Tibial nerve (tissue), 4 donors: ENCODE measurements around the gene ECSIT. TPM values are rescaled to one million over a fixed set of nuclear protein-coding genes. Genes with fewer than 3 reads are reported as not detected.
A peak's percentile ranks its signal among the peaks of the same experiment; 100 is the strongest.
"Not testable (repeated sequence)": the region's sequence is repeated elsewhere in the genome, so short reads cannot be mapped to it uniquely, and the experiment has no call there.

Experiments used
- DNase-seq, 2 donors: peaks; one replicate each; pipeline ENCODE4 v3.0.0-alpha.2; 2019; ENCODE audit warnings: low spot score in 2 of 2
- H3K27ac ChIP-seq, 4 donors: fragments of 200-600 bp; sonication (generic) in 3 of 4; one replicate each; pipeline ENCODE4 v1.5.1; 2017 to 2019; ENCODE audit warnings: mild to moderate bottlenecking in 1 of 4
- H3K27me3 ChIP-seq, 2 donors: fragments of 200-600 bp; sonication (generic) in 1 of 2; one replicate each; pipeline versions ENCODE4 v1.5.1 to v1.6.0; 2017 to 2019
- H3K36me3 ChIP-seq, 3 donors: fragments of 200-600 bp; sonication (generic); one replicate each; pipeline ENCODE4 v1.5.1; 2018 to 2019
- H3K4me1 ChIP-seq, 4 donors: fragments of 200-600 bp; sonication (generic) in 3 of 4; one replicate each; pipeline ENCODE4 v1.5.1; 2017 to 2019
- H3K4me3 ChIP-seq, 4 donors: fragments of 200-600 bp; sonication (generic) in 3 of 4; one replicate each; pipeline ENCODE4 v1.5.1; 2017 to 2019; ENCODE audit warnings: mild to moderate bottlenecking in 1 of 4, moderate library complexity in 1 of 4
- H3K9me3 ChIP-seq, 4 donors: fragments of 200-600 bp; sonication (generic) in 3 of 4; one replicate each; pipeline ENCODE4 v1.5.1; 2017 to 2019
- CTCF ChIP-seq, 5 experiments: fragments of 200-600 bp in 3 of 5; fragments of 450-650 bp in 2 of 5; sonication (generic) in 3 of 5; IDR thresholded peaks; one replicate each; pipeline ENCODE4 v1.5.1; 2016 to 2019; ENCODE audit warnings: antibody characterized with exemption in 5 of 5, mild to moderate bottlenecking in 3 of 5, moderate library complexity in 2 of 5
- EP300 ChIP-seq, 2 donors: sonication (generic); formaldehyde crosslinking; IDR thresholded peaks; one replicate each; pipeline ENCODE4 v1.6.1; 2017; ENCODE audit warnings: antibody characterized with exemption in 2 of 2, mild to moderate bottlenecking in 1 of 2
- POLR2A ChIP-seq, 2 donors: fragments of 450-650 bp; IDR thresholded peaks; one replicate each; pipeline ENCODE4 v1.6.1; 2017; ENCODE audit warnings: antibody characterized with exemption in 2 of 2, mild to moderate bottlenecking in 2 of 2, moderate library complexity in 2 of 2
- whole genome bisulfite sequencing, 2 donors: methylation state at CpG; one replicate each; pipeline ENCODE4 v1.1.5; 2018; 5-methylcytosine and 5-hydroxymethylcytosine counted together
- total RNA-seq, 4 donors: library from RNA; depleted of rRNA; stranded (reverse); fragments of >200 nt; gene quantifications; one replicate each; pipeline ENCODE4 v1.1.0, GENCODE V29; 2016

ECSIT gene
- total RNA-seq, 4 donors from 2014 or later = 45.2 to 81.6 (median 58.4) TPM

GRCh38 chr19:11479898-11480714, 48.8 kb downstream of the ECSIT start:
- no peak for DNase-seq
- no peak for TF ChIP-seq CTCF (IDR thresholded peaks at IDR 0.05)
- TF ChIP-seq EP300 (IDR thresholded peaks at IDR 0.05) = no peak
- TF ChIP-seq POLR2A (IDR thresholded peaks at IDR 0.05) = no peak
- Histone ChIP-seq H3K4me1 (peaks cover 0 to 47% (median 22%) of the 10 kb centered on the region in 4 donors), H3K27me3 (peaks cover 0 to 61% of the 10 kb centered on the region in 2 donors), H3K27ac (no peak overlapping the region), H3K36me3 (peaks cover 0 to 21% (median 6%) of the 10 kb centered on the region in 3 donors), H3K9me3 (peaks cover 0 to 5% (median 0%) of the 10 kb centered on the region in 4 donors), H3K4me3 (peak overlapping the region in 1 of 4 donors; percentile 22)
- 6 to 8% methylated on average over 36 to 43 of the region's 86 CpGs for WGBS, 2 donors

GRCh38 chr19:11479090-11479897, 49.6 kb downstream of the ECSIT start:
- H3K27ac ChIP-seq = no peak overlapping the region
- TF ChIP-seq EP300 (IDR thresholded peaks at IDR 0.05) (no peak), POLR2A (IDR thresholded peaks at IDR 0.05) (no peak), CTCF (IDR thresholded peaks at IDR 0.05) (no peak)
- H3K9me3 ChIP-seq = peaks cover 0 to 5% (median 0%) of the 10 kb centered on the region in 4 donors
- peaks cover 0 to 13% (median 6%) of the 10 kb centered on the region in 3 donors for H3K36me3 ChIP-seq
- no peak for DNase-seq
- WGBS, 2 donors = 22 to 34% methylated on average over 28 to 42 of the region's 62 CpGs
- peaks cover 0 to 53% of the 10 kb centered on the region in 2 donors for H3K27me3 ChIP-seq
- peak overlapping the region in 1 of 4 donors; percentile 22 for H3K4me3 ChIP-seq
- peaks cover 0 to 47% (median 22%) of the 10 kb centered on the region in 4 donors for H3K4me1 ChIP-seq

- H3K36me3 ChIP-seq = peaks cover 0 to 4% (median under 1%) of the 10 kb centered on the region in 3 donors
- DNase-seq = no peak
Observed at GRCh38 chr19:11478167-11479089, 50.5 kb downstream of the ECSIT start.

GRCh38 chr19:11475861-11476260, 53.1 kb downstream of the ECSIT start:
- Histone ChIP-seq H3K27me3 (peaks cover 0 to 27% of the 10 kb centered on the region in 2 donors), H3K4me3 (no peak overlapping the region), H3K27ac (no peak overlapping the region), H3K9me3 (peaks cover 0 to 5% (median 0%) of the 10 kb centered on the region in 4 donors), H3K4me1 (peaks cover 0 to 22% (median 9%) of the 10 kb centered on the region in 4 donors), H3K36me3 (no peaks in the 10 kb centered on the region)
- DNase-seq = no peak
- WGBS, 2 donors = 73 to 77% methylated on average over 7 to 8 of the region's 8 CpGs
- TF ChIP-seq POLR2A (IDR thresholded peaks at IDR 0.05) = no peak
- no peak for TF ChIP-seq EP300 (IDR thresholded peaks at IDR 0.05)
- TF ChIP-seq CTCF (IDR thresholded peaks at IDR 0.05) = no peak

More at GRCh38 chr19:11478167-11479089, 50.5 kb downstream of the ECSIT start:
- WGBS, 2 donors = 56 to 63% methylated on average over 19 of the region's 19 CpGs
- Histone ChIP-seq H3K4me3 (no peak overlapping the region), H3K27me3 (peaks cover 0 to 44% of the 10 kb centered on the region in 2 donors), H3K9me3 (peaks cover 0 to 5% (median 0%) of the 10 kb centered on the region in 4 donors), H3K27ac (no peak overlapping the region), H3K4me1 (peaks cover 0 to 47% (median 22%) of the 10 kb centered on the region in 4 donors)
- TF ChIP-seq EP300 (IDR thresholded peaks at IDR 0.05) (no peak), CTCF (IDR thresholded peaks at IDR 0.05) (no peak), POLR2A (IDR thresholded peaks at IDR 0.05) (no peak)

GRCh38 chr19:11475343-11475742, 53.6 kb downstream of the ECSIT start:
- not testable (repeated sequence) for H3K9me3 ChIP-seq, H3K4me3 ChIP-seq, H3K27ac ChIP-seq, DNase-seq, H3K36me3 ChIP-seq
- peaks cover 0 to 17% (median 7%) of the 10 kb centered on the region in 4 donors for H3K4me1 ChIP-seq
- WGBS, 2 donors = 84 to 92% methylated on average over 3 of the region's 3 CpGs
- H3K27me3 ChIP-seq = peaks cover 0 to 22% of the 10 kb centered on the region in 2 donors
